ENCODE results near the gene RPL10A.

Gene RPL10A

DNA sequence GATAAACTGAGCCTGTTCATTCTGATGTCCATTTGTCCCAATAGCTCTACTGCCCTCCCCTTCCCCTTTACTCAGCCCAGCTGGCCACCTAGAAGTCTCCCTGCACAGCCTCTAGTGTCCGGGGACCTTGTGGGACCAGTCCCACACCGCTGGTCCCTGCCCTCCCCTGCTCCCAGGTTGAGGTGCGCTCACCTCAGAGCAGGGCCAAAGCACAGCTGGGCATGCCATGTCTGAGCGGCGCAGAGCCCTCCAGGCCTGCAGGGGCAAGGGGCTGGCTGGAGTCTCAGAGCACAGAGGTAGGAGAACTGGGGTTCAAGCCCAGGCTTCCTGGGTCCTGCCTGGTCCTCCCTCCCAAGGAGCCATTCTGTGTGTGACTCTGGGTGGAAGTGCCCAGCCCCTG is 40.8 kb upstream of the RPL10A start (continued):
- TF ChIP-seq, protein P1, sequence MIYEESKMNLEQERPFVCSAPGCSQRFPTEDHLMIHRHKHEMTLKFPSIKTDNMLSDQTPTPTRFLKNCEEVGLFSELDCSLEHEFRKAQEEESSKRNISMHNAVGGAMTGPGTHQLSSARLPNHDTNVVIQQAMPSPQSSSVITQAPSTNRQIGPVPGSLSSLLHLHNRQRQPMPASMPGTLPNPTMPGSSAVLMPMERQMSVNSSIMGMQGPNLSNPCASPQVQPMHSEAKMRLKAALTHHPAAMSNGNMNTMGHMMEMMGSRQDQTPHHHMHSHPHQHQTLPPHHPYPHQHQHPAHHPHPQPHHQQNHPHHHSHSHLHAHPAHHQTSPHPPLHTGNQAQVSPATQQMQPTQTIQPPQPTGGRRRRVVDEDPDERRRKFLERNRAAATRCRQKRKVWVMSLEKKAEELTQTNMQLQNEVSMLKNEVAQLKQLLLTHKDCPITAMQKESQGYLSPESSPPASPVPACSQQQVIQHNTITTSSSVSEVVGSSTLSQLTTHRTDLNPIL (CRISPR knock-in tag; IDR thresholded peaks at IDR 0.05; ENCODE audit: low read depth): no peak
- TF ChIP-seq SNAI2 (CRISPR knock-in tag; IDR thresholded peaks at IDR 0.05) (no peak), ZNF565 (CRISPR knock-in tag; conservative IDR thresholded peaks at IDR 0.05; ENCODE audit: low read depth) (no peak)

GRCh38 chr6:35427851-35428321 is 40.3 kb upstream of the RPL10A start:
- no peak for ATAC-seq
- TF ChIP-seq SNAI2 (CRISPR knock-in tag; IDR thresholded peaks at IDR 0.05) (no peak), ZFP3 (CRISPR knock-in tag; IDR thresholded peaks at IDR 0.05) (no peak), TOX (CRISPR knock-in tag; IDR thresholded peaks at IDR 0.05; ENCODE audit: borderline replicate concordance) (no peak), CSDC2 (CRISPR knock-in tag; IDR thresholded peaks at IDR 0.05) (no peak), PPARA (CRISPR knock-in tag; IDR thresholded peaks at IDR 0.05; ENCODE audit: borderline replicate concordance) (no peak), ISL1 (CRISPR knock-in tag; IDR thresholded peaks at IDR 0.05) (no peak), ESRRG (CRISPR knock-in tag; IDR thresholded peaks at IDR 0.05) (no peak), ZC3H10 (CRISPR knock-in tag; IDR thresholded peaks at IDR 0.05) (no peak), GLIS3 (CRISPR knock-in tag; IDR thresholded peaks at IDR 0.05) (no peak), BACH2 (CRISPR knock-in tag; IDR thresholded peaks at IDR 0.05; ENCODE audit: borderline replicate concordance) (no peak), ZNF8 (CRISPR knock-in tag; IDR thresholded peaks at IDR 0.05) (no peak), ZFP30 (CRISPR knock-in tag; IDR thresholded peaks at IDR 0.05) (no peak), TCF4 (CRISPR knock-in tag; IDR thresholded peaks at IDR 0.05; ENCODE audit: borderline replicate concordance) (no peak), RARB (CRISPR knock-in tag; IDR thresholded peaks at IDR 0.05) (no peak)
- TF ChIP-seq, protein P2, sequence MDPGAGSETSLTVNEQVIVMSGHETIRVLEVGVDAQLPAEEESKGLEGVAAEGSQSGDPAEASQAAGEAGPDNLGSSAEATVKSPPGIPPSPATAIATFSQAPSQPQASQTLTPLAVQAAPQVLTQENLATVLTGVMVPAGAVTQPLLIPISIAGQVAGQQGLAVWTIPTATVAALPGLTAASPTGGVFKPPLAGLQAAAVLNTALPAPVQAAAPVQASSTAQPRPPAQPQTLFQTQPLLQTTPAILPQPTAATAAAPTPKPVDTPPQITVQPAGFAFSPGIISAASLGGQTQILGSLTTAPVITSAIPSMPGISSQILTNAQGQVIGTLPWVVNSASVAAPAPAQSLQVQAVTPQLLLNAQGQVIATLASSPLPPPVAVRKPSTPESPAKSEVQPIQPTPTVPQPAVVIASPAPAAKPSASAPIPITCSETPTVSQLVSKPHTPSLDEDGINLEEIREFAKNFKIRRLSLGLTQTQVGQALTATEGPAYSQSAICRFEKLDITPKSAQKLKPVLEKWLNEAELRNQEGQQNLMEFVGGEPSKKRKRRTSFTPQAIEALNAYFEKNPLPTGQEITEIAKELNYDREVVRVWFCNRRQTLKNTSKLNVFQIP (CRISPR knock-in tag; IDR thresholded peaks at IDR 0.05; ENCODE audit: borderline replicate concordance, low read depth): no peak
- TF ChIP-seq, protein P3, sequence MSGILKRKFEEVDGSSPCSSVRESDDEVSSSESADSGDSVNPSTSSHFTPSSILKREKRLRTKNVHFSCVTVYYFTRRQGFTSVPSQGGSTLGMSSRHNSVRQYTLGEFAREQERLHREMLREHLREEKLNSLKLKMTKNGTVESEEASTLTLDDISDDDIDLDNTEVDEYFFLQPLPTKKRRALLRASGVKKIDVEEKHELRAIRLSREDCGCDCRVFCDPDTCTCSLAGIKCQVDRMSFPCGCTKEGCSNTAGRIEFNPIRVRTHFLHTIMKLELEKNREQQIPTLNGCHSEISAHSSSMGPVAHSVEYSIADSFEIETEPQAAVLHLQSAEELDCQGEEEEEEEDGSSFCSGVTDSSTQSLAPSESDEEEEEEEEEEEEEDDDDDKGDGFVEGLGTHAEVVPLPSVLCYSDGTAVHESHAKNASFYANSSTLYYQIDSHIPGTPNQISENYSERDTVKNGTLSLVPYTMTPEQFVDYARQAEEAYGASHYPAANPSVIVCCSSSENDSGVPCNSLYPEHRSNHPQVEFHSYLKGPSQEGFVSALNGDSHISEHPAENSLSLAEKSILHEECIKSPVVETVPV (CRISPR knock-in tag; IDR thresholded peaks at IDR 0.05): no peak

DNA sequence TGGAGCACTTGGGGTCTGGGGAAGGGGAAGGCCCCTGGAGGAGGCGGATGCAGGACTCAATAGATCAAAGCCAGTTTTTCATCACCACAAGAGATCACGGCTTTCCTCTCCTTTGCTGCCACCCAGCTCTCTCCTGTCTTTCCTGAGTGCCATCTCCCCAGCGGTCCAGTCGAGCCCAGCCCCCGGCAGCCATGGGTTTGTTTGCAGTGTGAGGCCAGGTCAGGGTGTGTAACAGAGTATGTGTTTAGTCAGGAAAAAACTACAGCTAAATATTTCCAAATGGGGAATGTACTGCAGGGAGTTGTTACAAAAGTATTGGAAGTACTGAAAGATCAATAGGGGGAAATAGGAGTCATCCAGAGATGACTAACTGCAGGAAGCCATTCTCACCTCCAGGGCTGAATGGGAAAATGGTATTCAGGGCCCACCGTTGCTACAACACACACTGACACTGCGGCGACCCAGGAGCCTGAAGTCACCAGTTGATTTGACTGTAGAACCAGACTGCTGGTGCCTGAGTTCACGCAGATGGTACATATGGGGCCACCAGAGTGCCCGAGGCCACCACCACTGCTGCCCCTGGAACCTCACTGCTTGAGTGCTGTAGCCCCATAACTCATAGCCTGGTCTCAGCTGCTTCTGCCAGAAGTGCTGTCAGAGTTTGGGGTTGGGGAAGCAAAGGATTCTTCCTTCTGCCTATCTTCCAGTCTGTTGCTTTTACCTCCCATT is 39.6 kb upstream of the RPL10A start:
- no peak for ATAC-seq
- TF ChIP-seq PPARA (CRISPR knock-in tag; IDR thresholded peaks at IDR 0.05; ENCODE audit: borderline replicate concordance): no peak
- TF ChIP-seq ZFP3 (CRISPR knock-in tag; IDR thresholded peaks at IDR 0.05): no peak
- no peak for TF ChIP-seq OSR1 (CRISPR knock-in tag; IDR thresholded peaks at IDR 0.05)
- TF ChIP-seq ARNTL (CRISPR knock-in tag; IDR thresholded peaks at IDR 0.05; ENCODE audit: borderline replicate concordance, low read depth): no peak
- TF ChIP-seq TSHZ2 (CRISPR knock-in tag; IDR thresholded peaks at IDR 0.05): no peak
- TF ChIP-seq SNAI2 (CRISPR knock-in tag; IDR thresholded peaks at IDR 0.05): no peak
- no peak for TF ChIP-seq ISL1 (CRISPR knock-in tag; IDR thresholded peaks at IDR 0.05)

GRCh38 chr6:35429463-35429862 is 38.7 kb upstream of the RPL10A start:
- ATAC-seq: no peak
- TF ChIP-seq ZFP3 (CRISPR knock-in tag; IDR thresholded peaks at IDR 0.05) (no peak), TSHZ2 (CRISPR knock-in tag; IDR thresholded peaks at IDR 0.05) (no peak)

All from SK-N-SH treated with all-trans-retinoic acid at 6 μM for 48 hours (cell line).